Stomach smooth muscle (tissue), 2 donors: ENCODE results near the gene SIRPG.
"Not testable (repeated sequence)": the region's sequence is repeated elsewhere in the genome, so short reads cannot be mapped to it uniquely, and the experiment has no call there.

ENCODE experiments used
- H3K27ac ChIP-seq: one replicate; pipeline ENCODE4 v1.7.0; 2013; ENCODE audit warnings: mild to moderate bottlenecking, low read length, inconsistent platforms
- H3K27me3 ChIP-seq, 2 donors: one replicate each; pipeline ENCODE4 v1.7.0; 2013; ENCODE audit warnings: low read length in 2 of 2; ENCODE audit not compliant: insufficient read depth in 2 of 2, control insufficient read depth in 1 of 2
- H3K36me3 ChIP-seq, 2 donors: one replicate each; pipeline ENCODE4 v1.7.0; 2013; ENCODE audit warnings: low read length in 2 of 2; ENCODE audit not compliant: control insufficient read depth in 2 of 2, insufficient read depth in 2 of 2
- H3K4me1 ChIP-seq: one replicate; pipeline ENCODE4 v1.7.0; 2013; ENCODE audit warnings: low read length; ENCODE audit not compliant: control insufficient read depth, insufficient read depth
- H3K4me3 ChIP-seq, 2 donors: one replicate each; pipeline ENCODE4 v1.7.0; 2013; ENCODE audit warnings: low read length in 2 of 2
- H3K9ac ChIP-seq, 2 donors: one replicate each; pipeline ENCODE4 v1.7.0; 2013; ENCODE audit warnings: low read length in 2 of 2, mild to moderate bottlenecking in 1 of 2
- H3K9me3 ChIP-seq, 2 donors: one replicate each; pipeline ENCODE4 v1.7.0; 2013; ENCODE audit warnings: low read length in 2 of 2; ENCODE audit not compliant: control insufficient read depth in 2 of 2
- donor health status: healthy.
- donor health status: Pancreatic carcinoma.

Gene SIRPG

DNA sequence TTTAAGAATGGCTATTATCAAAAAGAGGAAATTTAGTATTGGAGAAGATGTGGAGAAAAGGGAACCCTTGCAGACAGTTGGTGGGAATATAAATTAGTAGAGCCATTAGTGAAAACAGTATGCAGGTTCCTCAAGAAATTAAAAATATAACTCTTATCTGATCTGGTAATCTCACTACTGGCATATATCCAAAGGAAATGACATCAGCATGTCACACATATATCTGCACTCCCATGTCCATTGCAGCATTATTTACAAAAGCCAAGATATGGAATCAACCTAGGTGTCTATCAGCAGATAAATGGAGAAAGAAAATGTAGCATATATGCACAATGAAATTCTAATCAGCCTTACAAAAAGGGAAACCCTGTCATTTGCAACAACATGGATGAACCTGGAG, 2.6 kb downstream of the SIRPG start:
- no peak overlapping the region for H3K9ac ChIP-seq
- no peak overlapping the region for H3K4me3 ChIP-seq
- no peaks in the 10 kb centered on the region for H3K27me3 ChIP-seq
- H3K27ac ChIP-seq = no peak overlapping the region
- no peaks in the 10 kb centered on the region for H3K9me3 ChIP-seq
- H3K4me1 ChIP-seq = no peaks in the 10 kb centered on the region
- no peaks in the 10 kb centered on the region for H3K36me3 ChIP-seq

- H3K36me3 ChIP-seq = no peaks in the 10 kb centered on the region
- H3K4me3 ChIP-seq = no peak overlapping the region
- no peaks in the 10 kb centered on the region for H3K9me3 ChIP-seq
- no peak overlapping the region for H3K9ac ChIP-seq
- H3K27me3 ChIP-seq = peaks cover 0 to 3% of the 10 kb centered on the region in 2 donors
- H3K4me1 ChIP-seq = no peaks in the 10 kb centered on the region
- no peak overlapping the region for H3K27ac ChIP-seq
Measured at GRCh38 chr20:1652960-1653359, 4.6 kb downstream of the SIRPG start.

GRCh38 chr20:1652104-1652503, 5.5 kb downstream of the SIRPG start:
- H3K4me3 ChIP-seq = no peak overlapping the region
- H3K27me3 ChIP-seq = peaks cover 0 to 3% of the 10 kb centered on the region in 2 donors
- H3K4me1 ChIP-seq = no peaks in the 10 kb centered on the region
- H3K27ac ChIP-seq = no peak overlapping the region
- no peaks in the 10 kb centered on the region for H3K9me3 ChIP-seq
- no peaks in the 10 kb centered on the region for H3K36me3 ChIP-seq
- no peak overlapping the region for H3K9ac ChIP-seq

- Histone ChIP-seq H3K36me3 (no peaks in the 10 kb centered on the region), H3K27me3 (peaks cover 0 to 3% of the 10 kb centered on the region in 2 donors), H3K4me3 (no peak overlapping the region), H3K9me3 (no peaks in the 10 kb centered on the region), H3K27ac (no peak overlapping the region), H3K4me1 (no peaks in the 10 kb centered on the region), H3K9ac (no peak overlapping the region)
Measured at GRCh38 chr20:1651268-1652058, 6.1 kb downstream of the SIRPG start.

DNA sequence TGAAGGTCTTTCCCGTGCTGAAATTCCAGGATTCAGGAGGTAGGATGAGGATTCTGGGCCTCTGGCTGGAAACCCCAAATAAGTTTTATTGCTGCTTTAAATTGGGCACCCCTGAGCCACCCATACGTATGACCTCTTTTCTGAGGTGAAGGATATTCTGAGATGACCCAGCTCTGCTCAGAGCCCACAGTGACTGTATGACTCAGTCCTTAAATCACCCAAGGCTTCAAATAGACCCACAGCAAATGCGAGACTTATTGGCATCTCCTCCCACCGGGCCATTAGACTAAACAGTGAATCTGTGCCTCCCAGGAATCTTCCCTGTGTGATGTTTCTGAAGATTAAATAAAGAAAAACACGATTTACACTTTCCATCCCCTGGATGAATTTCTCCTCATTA, 9.5 kb downstream of the SIRPG start:
- Histone ChIP-seq H3K9ac (no peak overlapping the region), H3K27me3 (peaks cover 0 to 3% of the 10 kb centered on the region in 2 donors), H3K36me3 (no peaks in the 10 kb centered on the region), H3K4me3 (no peak overlapping the region), H3K9me3 (no peaks in the 10 kb centered on the region), H3K27ac (no peak overlapping the region), H3K4me1 (no peaks in the 10 kb centered on the region)

- Histone ChIP-seq H3K9ac (no peak overlapping the region), H3K9me3 (no peaks in the 10 kb centered on the region), H3K36me3 (no peaks in the 10 kb centered on the region), H3K27me3 (peaks cover 0 to 3% of the 10 kb centered on the region in 2 donors), H3K27ac (no peak overlapping the region), H3K4me1 (no peaks in the 10 kb centered on the region), H3K4me3 (no peak overlapping the region)
Measured at GRCh38 chr20:1646975-1647431, 10.6 kb downstream of the SIRPG start.

DNA sequence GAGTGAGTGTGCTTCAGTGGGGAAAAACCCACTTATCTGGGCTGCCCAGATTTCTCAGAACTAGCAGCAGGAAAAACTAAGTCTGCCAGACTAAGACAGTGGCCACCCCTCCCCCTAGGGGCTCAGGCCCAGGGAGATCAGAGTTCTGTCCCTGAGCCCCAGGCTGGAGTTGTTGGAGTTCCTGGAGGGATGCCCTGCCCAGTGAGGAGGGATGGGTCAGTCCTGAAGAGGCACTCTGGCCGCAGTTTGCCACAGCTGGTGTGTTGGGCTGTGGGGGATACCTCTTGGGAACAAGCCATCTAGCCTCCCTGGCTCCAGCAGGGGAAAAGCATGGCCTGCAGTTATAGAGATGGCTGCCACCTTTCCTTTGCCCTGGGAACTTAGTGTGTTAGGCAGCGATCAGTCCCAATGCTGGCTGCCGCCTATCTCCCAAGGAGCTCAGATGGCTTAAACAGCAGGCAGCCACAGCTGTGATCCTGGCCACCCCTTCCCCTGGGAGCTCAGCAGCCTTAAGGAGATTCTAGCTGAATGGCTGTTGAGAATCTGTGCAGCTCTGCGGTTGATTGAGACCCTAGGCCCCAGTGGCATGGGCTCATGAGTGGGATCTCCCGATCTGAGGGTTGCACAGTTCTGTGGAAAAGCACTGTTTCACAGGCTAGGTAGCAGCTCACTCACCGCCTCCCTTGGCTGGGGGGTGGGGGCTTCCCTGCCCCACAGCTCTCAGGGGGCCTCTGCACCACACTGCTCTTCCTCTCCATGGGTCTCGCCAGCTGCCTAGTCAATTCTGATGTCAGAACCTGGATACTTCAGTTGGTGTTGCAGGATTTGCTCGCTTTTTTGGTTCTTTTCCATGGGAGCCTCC, 13.2 kb downstream of the SIRPG start:
- Histone ChIP-seq H3K4me3 (no peak overlapping the region), H3K9ac (no peak overlapping the region), H3K4me1 (no peaks in the 10 kb centered on the region), H3K9me3 (no peaks in the 10 kb centered on the region), H3K36me3 (no peaks in the 10 kb centered on the region), H3K27me3 (peaks cover 0 to 3% of the 10 kb centered on the region in 2 donors), H3K27ac (no peak overlapping the region)

DNA sequence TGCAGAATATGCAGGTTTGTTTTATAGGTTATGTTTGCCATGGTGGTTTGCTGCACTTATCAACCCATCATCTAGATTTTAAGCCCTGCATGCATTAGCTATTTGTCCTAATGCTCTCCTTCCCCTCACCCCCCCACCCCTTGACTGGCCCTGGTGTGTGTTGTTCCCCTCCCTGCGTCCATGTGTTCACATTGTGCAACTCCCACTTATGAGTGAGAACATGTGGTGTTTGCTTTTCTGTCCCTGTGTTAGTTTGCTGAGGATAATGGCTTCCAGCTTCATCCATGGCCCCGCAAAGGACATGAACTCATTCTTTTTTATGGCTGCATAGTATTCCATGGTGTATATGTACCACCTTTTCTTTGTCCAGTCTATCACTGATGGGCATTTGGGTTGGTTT, 18.9 kb downstream of the SIRPG start:
- H3K27me3 ChIP-seq, H3K9me3 ChIP-seq, H3K4me1 ChIP-seq, H3K4me3 ChIP-seq, H3K36me3 ChIP-seq, H3K9ac ChIP-seq, H3K27ac ChIP-seq: not testable (repeated sequence)

- H3K27ac ChIP-seq = no peak overlapping the region
- no peaks in the 10 kb centered on the region for H3K36me3 ChIP-seq
- no peak overlapping the region for H3K4me3 ChIP-seq
- no peak overlapping the region for H3K9ac ChIP-seq
- no peaks in the 10 kb centered on the region for H3K4me1 ChIP-seq
- no peaks in the 10 kb centered on the region for H3K9me3 ChIP-seq
- H3K27me3 ChIP-seq = no peaks in the 10 kb centered on the region
Measured at GRCh38 chr20:1637755-1638154, 19.8 kb downstream of the SIRPG start.

GRCh38 chr20:1637226-1637625, 20.4 kb downstream of the SIRPG start:
- Histone ChIP-seq H3K36me3 (no peaks in the 10 kb centered on the region), H3K4me3 (no peak overlapping the region), H3K9me3 (no peaks in the 10 kb centered on the region), H3K4me1 (no peaks in the 10 kb centered on the region), H3K9ac (no peak overlapping the region), H3K27me3 (no peaks in the 10 kb centered on the region), H3K27ac (no peak overlapping the region)

DNA sequence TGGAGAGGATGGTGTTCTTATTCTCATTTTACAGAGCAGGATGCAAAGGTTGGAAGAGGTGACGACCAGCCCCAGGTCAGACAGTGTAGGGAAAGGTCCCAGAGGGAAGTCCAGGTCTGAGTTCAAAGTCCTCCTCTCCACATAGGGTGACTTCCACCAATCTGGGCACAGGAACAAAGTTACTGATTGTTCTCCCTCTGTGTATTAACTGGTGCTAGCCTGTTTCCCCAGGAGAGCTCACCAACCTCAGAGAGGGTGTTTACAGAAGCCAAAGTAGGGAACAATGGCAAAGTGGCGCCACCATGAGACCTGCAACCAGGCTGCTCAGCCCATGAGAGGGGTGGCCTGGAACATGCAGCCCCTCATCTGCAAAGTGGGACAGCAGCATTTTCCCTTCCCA, 21.0 kb downstream of the SIRPG start:
- Histone ChIP-seq H3K9ac (no peak overlapping the region), H3K36me3 (no peaks in the 10 kb centered on the region), H3K27me3 (no peaks in the 10 kb centered on the region), H3K27ac (no peak overlapping the region), H3K9me3 (no peaks in the 10 kb centered on the region), H3K4me1 (no peaks in the 10 kb centered on the region), H3K4me3 (no peak overlapping the region)
